ENCODE data around the gene NFE2L3.
"Not testable (repeated sequence)": the region's sequence is repeated elsewhere in the genome, so short reads cannot be mapped to it uniquely, and the experiment has no call there.

NFE2L3 gene

GRCh38 chr7:26151953-26152781 is at the start of gene NFE2L3:
NFE2L3 (plus strand) TSS chr7:26152198; CDS start chr7:26152499, 301 bp downstream.
- DNase-seq: peak; percentile 62 to 77

GRCh38 chr7:26103596-26103995 is 48.4 kb upstream of the NFE2L3 start:
- DNase-seq: peak; percentile 58 to 61

- DNase-seq: no peak
Measured at GRCh38 chr7:26105236-26105635, 46.8 kb upstream of the NFE2L3 start.

- DNase-seq: no peak
Measured at GRCh38 chr7:26105931-26106330, 46.1 kb upstream of the NFE2L3 start.

- DNase-seq: no peak
Measured at GRCh38 chr7:26112203-26112740, 39.7 kb upstream of the NFE2L3 start.

- DNase-seq: no peak
Measured at GRCh38 chr7:26115650-26116049, 36.3 kb upstream of the NFE2L3 start.

- no peak for DNase-seq
Measured at GRCh38 chr7:26117142-26117807, 34.7 kb upstream of the NFE2L3 start.

- no peak for DNase-seq
Measured at GRCh38 chr7:26117970-26118369, 34.0 kb upstream of the NFE2L3 start.

- no peak for DNase-seq
Measured at GRCh38 chr7:26122745-26123144, 29.3 kb upstream of the NFE2L3 start.

GRCh38 chr7:26124775-26125174 is 27.2 kb upstream of the NFE2L3 start:
- not testable (repeated sequence) for DNase-seq

GRCh38 chr7:26127411-26127810 is 24.6 kb upstream of the NFE2L3 start:
- no peak for DNase-seq

- no peak for DNase-seq
Measured at GRCh38 chr7:26131056-26131589, 20.9 kb upstream of the NFE2L3 start.

GRCh38 chr7:26135076-26135475 is 16.9 kb upstream of the NFE2L3 start:
- no peak for DNase-seq

- no peak for DNase-seq
Measured at GRCh38 chr7:26135551-26135950, 16.4 kb upstream of the NFE2L3 start.

GRCh38 chr7:26136831-26137230 is 15.2 kb upstream of the NFE2L3 start:
- DNase-seq: no peak

GRCh38 chr7:26140380-26140779 is 11.6 kb upstream of the NFE2L3 start:
- DNase-seq: no peak

- DNase-seq: peak; percentile 70 to 77
Measured at GRCh38 chr7:26141077-26141476, 10.9 kb upstream of the NFE2L3 start.

- no peak for DNase-seq
Measured at GRCh38 chr7:26143298-26144048, 8.5 kb upstream of the NFE2L3 start.

- no peak for DNase-seq
Measured at GRCh38 chr7:26144184-26145080, 7.6 kb upstream of the NFE2L3 start.

GRCh38 chr7:26145238-26145637 is 6.8 kb upstream of the NFE2L3 start:
- no peak for DNase-seq

- DNase-seq: no peak
Measured at GRCh38 chr7:26147030-26147429, 5.0 kb upstream of the NFE2L3 start.

Data from AML-193 (cell line).